ENCODE measurements around the gene MYO5A.

Gene MYO5A

DNA sequence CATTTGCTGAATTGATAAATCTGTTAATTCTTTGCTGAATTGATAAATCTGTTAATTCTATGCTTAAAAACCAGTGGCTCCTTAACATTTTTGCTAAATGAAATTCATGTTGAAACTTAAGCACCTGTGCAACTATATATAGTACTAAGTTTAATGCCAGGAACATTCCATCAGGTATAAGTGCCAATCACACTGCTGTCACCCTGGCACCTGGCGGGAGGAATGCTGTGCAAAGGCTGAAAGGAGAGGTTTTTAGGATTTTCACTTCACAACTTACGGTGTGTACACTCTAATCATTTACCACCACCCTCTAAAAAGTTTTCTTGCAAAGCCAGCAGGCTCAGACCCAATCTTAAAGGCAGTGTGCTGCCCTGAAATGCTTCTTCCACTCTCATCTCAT is 199.5 kb downstream of the MYO5A start:
- no peak for DNase-seq (ENCODE audit: low spot score)

- DNase-seq (ENCODE audit: low spot score) = no peak
These were observed 200.0 kb downstream of the MYO5A start for GRCh38 chr15:52328680-52329079.

DNA sequence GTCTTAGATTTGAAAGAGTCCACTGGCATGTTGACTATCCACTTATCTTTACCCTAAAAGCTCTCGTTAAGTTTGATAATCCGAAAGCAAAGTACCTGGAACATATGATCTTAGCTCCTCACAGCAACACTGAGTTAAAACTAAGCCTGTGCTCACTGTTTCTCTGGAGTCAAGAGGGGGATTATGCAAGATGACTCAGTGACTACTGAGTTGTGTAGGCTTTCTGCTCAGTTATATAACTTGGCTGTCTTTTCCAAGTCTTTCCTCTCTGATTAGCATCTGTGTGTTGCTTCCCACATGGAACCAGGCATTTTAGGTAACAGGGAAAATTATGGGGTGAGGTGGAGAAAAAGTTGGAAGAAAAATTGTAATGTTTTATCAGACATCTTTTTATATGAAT is 201.9 kb downstream of the MYO5A start:
- peak; percentile 13 for DNase-seq (ENCODE audit: low spot score)

GRCh38 chr15:52324109-52324508 is 204.6 kb downstream of the MYO5A start:
- DNase-seq (ENCODE audit: low spot score) = no peak

DNA sequence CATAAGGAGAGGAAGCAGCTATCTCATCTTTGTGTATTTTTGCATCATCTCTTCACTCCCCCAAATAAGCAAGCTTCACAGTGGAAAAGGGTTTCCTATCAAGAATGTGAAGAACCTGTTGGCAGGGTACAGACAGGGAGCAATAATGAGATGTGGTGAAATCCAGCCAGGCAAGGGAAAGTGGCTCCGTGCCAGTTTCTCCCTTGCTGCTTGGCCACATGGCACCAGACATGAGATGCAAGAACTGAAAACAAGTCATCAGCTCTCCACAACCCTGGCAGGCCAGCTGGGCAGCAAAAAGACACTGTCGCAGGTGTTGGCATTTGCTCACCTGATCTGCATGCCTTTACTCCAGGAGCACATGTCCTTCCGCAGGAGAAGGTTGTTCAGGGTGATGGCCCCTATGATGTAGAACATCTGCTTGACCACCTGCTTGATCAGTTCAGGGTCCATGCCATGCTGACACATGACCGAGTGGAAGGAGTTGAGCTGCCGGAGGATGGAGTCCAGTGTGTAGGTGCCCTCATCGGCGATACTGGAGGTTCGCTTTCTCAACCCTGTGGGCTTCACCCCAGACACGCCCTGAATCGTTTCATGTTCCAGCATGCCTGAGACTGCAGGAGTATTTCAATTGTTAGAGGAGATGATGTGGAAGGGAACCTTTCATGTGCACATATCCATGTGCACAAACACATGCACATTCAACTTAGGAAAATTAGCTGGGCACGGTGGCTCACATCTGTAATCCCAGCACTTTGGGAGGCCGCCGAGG is 209.8 kb downstream of the MYO5A start:
- peak; percentile 5 for DNase-seq (ENCODE audit: low spot score)

GRCh38 chr15:52317688-52318087 is 211.0 kb downstream of the MYO5A start:
- DNase-seq (ENCODE audit: low spot score) = no peak

GRCh38 chr15:52317022-52317421 is 211.7 kb downstream of the MYO5A start:
- DNase-seq (ENCODE audit: low spot score) = no peak

DNA sequence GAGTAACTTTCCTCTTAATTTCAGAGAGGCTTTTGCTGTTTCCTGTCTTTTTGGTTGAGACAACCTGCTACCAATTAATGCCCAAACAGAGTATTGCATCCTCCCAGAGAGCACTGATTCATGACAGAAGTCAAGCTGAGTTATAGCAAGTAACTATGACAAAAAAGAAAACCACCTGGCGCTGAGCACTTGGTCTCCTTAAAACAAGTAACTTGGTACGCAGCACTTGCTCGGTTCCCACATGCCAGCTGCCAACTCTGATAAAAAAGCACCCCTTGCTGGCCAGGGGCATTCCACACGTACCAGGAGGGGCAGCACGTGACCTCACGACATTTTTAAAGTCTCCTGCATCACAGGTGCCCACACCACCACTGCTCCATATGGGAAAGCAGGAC is 219.5 kb downstream of the MYO5A start:
- DNase-seq (ENCODE audit: low spot score) = no peak

DNA sequence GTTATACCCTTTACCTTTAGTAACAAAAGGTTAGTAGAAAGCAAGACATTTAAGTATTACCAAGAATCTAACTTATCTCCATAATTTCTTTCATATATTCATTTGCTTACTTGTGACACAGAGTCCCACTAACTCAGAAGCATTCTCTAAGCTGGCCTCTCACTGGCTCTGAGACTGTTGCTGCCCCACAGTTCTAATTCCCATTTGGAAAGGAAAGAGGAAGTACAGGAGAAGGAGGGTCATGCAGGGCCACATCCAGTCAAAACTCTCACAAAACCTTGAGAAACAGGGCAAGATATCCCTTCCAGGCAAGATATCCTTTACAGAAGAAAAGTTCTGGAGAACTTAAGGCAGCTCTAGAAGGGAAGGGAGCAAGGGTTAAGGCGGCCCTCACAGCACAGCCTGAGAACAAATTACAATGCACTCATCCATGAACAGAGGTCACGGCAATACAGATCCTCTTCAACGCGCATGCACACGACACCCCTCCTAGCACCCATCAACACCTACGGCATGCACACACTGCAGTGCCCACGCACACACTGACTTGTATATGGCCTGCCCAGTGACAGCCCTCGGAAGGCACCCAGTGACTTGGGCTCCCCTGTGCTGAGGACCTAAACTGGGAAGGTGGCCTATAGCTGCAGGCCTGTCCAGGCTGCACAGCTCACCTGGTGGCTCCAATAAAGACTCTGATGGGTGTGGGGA is 220.1 kb downstream of the MYO5A start:
- DNase-seq (ENCODE audit: low spot score) = peak; percentile 37

DNA sequence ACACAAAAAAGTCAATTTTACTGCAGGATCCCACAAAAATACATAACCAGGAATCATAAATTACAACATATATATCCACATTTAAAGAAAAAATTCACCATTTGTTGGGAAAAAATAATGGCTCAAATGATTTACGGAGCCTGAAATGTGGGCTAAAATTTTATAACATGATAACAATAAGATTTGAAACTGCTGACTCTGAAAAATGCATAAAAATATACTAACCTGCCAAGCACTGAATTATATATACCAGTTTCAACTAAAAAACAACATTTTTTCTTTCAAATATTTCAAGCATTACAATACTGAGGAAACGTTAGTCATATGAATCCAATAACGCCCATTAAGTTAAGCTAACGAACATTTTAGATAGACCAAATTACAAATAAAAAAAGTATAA is 220.8 kb downstream of the MYO5A start:
- DNase-seq (ENCODE audit: low spot score) = no peak

- DNase-seq (ENCODE audit: low spot score) = peak; percentile 66
These were observed 222.4 kb downstream of the MYO5A start for GRCh38 chr15:52306270-52306669.

DNA sequence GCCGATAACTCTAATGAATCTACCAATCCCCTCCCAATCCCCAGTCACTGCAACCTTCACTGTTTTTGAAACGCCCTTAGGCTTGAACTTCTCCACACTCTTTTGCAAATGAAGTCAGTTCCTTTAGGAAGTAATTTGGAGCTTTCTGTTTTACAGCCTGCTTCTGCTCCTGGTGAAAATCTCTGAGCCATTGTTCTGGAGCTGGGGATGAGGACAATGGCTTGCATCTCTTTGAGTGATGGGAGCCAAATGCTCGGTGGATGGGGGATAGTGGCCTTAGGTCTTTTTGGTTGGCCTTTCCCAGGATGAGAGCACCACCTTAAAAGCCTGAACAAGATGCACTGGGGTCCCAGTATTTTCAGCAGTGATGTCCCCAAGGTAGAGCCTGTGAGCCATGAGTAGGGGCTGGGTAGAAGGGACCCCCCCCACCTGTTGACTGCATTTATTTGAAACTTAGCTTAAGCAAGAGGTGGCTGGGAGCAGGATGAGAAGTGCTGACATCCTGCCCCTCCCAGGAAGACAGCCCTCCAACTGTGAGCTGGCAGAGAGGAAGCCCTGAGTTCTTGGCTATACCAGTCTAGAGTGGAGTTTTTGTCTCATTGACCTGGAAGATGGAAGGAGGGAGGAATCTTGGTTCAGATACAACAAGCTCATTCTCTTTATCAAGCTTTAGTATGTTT is 225.4 kb downstream of the MYO5A start:
- no peak for DNase-seq (ENCODE audit: low spot score)

DNA sequence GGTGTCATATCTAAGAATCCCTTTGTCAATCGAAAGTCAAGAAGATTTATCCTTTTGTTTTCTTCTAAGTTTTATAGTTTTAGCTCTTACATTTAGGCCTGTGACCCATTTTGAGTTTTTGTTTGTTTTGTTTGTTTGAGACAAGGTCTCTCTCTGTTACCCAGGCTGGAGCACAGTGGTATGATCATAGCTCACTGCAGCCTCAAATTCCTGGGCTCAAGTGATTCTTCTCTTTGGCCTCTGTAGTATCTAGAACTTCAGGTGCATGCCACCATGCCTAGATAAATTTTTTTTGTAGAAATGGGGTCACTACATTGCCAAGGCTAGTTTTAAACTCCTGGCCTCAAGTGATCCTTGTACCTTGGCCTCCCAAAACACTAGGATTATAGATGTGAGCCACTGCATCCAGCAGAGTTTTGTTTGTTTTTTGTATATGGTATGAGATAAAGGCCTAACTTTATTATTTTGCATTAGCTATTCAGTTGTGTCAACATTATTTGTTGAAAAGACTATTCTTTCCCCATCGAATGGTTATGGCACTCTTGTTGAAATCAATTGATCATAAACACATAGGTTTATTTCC is 227.3 kb downstream of the MYO5A start:
- DNase-seq (ENCODE audit: low spot score) = no peak

DNA sequence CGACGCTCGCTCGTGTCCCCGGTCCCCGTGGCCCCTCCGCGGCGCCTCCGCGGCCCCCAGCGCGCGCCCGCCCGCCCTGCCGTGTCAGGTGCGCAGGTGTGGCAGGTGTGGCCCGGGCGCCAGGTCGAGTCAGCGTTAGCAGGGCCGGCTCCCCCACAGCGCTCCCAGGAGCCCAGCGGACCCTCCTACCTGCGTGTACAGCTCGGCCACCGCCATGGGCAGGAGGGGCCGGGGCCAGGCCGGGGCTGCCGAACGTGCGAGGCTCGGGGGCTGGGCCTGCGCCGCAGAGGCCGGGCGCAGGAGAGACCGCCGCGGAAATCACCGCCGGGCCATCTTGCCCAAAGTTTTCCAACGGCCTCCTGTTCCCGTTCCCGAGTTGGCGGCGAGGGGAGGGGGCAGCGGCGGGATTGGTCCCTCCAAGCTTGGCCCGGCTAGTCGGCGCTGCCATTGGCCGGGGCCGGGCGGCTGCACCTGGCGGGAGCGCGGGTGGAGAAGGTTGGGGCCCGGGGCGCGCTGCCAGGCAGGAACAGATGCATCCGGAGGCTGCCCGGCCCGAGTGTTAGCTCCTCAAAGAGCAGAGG is 233.2 kb downstream of the MYO5A start, which contains the start of gene MYO5C:
MYO5C (minus strand) TSS at position 384 of the 581 bp plus-strand sequence; CDS start at position 216, 168 bp downstream.
- peak; percentile 90 for DNase-seq (ENCODE audit: low spot score)

DNA sequence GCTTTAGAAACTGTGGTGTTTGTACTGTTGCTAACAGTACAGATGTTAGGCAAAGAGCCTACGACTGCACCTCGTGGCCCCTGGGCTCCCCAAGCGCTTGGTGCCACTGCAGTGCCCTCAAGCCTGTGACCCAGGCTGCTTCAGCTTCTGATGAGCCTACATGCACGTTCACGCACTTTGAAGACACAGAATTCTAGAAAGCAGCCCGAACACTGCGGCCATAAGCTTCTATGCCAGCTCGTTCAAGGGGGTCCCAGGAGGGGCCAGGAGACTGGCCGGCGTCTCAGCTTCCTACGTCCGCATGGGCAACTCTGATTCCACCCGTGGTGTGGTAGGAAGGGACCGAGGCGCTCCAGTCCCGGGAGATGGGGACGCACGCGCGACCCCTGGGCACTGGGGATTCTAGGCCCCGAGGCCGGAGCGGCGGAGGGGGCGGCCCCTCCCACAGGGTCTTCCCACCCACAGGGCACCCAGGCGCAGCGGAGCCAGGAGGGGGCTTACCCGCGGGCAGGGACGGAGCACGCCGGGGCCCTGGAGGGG is 233.7 kb downstream of the MYO5A start:
- DNase-seq (ENCODE audit: low spot score) = peak; percentile 20

GRCh38 chr15:52292780-52293392 is 235.8 kb downstream of the MYO5A start:
- peak; percentile 15 for DNase-seq (ENCODE audit: low spot score)

- no peak for DNase-seq (ENCODE audit: low spot score)
These were observed 237.5 kb downstream of the MYO5A start for GRCh38 chr15:52291204-52291603.

GRCh38 chr15:52290800-52291199 is 237.9 kb downstream of the MYO5A start:
- DNase-seq (ENCODE audit: low spot score) = peak; percentile 67

GRCh38 chr15:52290329-52290728 is 238.4 kb downstream of the MYO5A start:
- DNase-seq (ENCODE audit: low spot score) = peak; percentile 10

- peak; percentile 74 for DNase-seq (ENCODE audit: low spot score)
These were observed 239.0 kb downstream of the MYO5A start for GRCh38 chr15:52289629-52290081.

- no peak for DNase-seq (ENCODE audit: low spot score)
These were observed 239.7 kb downstream of the MYO5A start for GRCh38 chr15:52288986-52289385.

All from kidney tubule cell (primary cell).